GM19324 (cell line): Measurements from ENCODE around the gene HSH2D.
A peak's percentile ranks its signal among the peaks of the same experiment; 100 is the strongest.

Source experiments
- ATAC-seq: cut with Tn5 transposase; IDR thresholded peaks from one replicate; pipeline ENCODE4 v1.9.1; 2021; ENCODE audit warnings: mild to moderate bottlenecking, moderate library complexity; ENCODE audit not compliant: unreplicated experiment, low FRiP score

Gene HSH2D

DNA sequence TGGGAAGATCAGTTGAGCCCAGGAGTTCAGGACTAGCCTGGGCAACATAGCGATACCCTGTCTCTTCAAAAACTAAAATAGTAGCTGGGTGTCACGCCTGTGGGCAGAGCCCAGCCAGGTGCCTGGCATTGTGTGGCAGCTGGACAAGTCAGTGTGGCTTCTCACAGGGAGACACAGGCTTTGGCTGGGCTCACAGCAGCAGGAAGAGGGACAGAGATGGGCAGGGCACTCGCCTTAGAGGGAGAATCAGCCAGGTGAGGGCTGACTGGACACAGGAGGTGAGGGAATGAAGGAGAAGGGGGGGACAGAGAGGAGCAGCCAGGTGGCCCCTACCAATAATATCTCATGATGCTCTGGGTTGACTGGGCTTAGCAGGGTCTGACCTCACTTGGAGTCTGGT is 45.0 kb downstream of the HSH2D start:
- ATAC-seq: no peak

DNA sequence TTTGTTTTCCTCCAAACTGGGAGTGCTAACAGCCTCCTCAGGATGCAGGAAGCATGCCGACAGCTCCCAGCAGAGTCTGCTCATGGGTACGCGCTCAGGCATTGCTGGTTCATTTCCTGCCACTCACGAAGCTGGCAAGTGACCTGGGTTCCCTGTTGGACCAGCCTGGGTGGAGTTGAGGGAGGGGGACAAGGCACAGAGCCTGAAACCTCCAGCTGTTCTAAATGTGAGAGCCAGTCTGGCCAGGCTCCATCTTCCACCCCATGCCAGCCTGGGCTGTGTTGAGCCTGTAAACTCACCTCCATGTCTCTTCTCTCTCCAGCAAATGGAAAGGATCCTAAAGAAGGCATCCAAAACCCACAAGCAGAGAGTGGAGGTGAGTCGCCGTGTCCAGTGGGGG is 46.7 kb downstream of the HSH2D start:
- no peak for ATAC-seq

DNA sequence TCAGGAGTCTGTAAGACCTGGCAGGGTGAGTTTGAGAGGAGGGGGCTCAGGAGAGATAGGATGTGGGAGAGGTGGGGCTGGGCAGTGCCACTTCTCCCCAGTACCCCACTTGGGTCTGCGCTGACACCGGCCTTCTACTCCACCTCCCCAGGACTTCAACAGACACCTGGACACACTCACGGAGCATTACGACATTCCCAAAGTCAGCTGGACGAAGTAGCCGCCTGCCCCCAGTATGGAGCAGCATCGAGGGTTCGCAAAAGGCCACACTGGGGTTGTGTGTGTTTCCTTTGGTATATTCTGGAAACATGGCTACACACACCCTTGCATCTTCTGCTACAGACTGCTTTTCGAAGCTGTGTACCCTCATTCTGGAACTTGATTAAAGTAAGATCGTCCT is 47.3 kb downstream of the HSH2D start:
- ATAC-seq: no peak

DNA sequence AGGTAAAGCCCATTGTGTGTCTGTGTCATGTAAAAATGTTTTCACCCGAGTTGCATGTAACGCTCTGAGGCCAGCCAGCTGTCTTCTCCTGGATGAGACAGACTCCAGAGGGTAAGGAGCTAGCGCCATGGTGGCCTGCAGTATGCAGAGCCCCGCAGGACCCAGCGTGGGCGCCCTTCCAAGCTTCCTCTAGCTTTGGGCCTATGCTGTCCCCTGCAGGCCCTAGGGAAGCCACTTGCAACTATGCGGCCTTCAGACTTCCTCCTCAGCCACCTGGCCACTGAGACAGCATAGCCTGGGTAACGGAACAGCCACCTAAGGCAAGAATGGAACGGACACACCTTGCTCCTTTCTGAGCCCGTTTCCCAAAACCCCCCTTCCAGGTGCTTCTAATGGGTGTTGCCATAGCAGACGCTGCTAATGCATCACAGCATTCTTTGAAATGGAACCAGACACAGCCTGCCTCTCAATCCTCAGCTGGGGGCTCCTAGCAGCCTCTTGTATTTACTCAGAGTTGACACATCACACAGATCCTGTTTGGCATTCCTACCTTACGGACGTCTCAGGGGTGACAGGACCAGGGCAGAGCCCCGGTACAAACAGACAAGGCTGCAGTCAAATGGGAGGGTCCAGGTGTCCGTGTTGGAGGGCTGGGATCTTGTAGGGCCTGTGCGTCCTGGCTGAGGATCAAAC is 47.9 kb downstream of the HSH2D start:
- ATAC-seq: no peak

DNA sequence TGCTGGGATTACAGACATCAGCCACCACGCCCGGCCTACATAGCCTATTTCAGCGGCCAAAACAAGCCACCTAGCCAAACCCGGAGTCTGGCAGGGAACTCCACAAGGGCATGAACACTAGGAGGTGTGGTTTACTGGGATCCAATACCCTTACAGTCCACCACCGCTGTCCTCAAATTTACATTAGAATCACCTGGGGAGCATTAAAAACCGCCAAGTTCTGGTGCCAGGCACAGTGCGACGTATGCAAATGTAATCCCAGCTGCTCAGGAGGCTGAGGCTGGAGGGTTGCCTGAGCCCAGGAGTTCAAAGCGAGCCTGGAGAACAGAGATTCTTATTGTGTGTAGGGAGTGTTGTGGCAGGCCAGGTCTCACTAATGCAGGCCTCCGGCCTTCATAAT is 50.0 kb downstream of the HSH2D start:
- ATAC-seq: no peak

DNA sequence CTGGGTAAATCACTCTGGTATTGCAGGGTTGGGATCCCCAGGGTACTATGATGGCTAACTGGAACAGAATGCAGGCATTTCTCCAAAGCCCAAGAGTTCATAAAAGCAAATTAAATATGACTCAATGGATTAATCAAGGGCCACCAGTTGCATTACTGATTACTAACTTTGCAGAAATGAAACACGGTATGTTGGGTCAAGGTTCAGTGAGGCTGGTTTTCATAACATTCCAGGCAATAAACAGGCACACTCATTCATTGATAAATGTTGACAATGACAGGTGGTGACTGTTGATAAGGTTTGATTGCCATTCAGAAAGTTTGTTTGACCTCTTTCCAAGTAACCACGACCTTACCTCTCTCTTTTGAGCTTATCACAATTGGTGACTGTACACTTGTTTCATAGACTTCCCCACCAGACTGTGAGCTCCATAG is 53.7 kb downstream of the HSH2D start:
- no peak for ATAC-seq

DNA sequence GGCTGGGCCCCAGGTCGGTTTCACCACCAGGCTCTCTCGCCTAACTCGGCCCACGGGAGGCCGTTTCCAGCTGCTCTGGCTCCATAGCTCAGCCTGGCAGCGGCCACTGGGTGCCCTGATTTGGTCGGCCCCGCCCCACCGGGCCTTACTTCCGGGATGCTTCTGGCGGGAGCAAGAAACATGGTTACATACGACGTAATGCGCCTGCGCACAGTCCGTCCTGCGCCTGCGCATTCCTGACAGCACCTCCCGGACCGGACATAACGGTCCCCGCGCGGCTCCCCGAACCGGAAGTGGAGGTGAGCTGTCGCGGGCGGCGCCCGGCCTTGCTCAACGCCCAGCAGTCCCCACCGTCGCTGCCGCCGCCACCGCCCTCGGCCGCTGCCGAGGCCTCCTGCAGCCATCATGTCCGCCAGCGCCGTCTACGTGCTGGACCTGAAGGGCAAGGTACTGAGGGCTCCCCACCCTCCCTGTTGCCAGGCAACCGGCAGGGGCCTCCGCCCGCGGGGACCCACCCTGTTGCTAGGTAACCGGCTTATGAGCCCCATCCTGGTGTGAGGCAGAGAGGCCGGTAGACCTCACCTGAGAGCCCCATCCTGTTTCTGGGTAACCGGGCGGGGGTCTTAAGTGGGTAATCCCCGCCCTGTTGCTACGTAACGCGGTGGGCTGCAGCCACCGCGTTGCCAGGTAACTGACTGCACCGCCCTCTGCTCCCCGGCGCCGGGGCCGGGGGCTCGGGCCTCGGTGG is 54.3 kb downstream of the HSH2D start, which contains the start of gene AP1M1:
TSS of gene AP1M1 (plus strand) at position 290 of the 748 bp plus-strand sequence. CDS start at position 406, 116 bp downstream.
- ATAC-seq: peak; percentile 89

DNA sequence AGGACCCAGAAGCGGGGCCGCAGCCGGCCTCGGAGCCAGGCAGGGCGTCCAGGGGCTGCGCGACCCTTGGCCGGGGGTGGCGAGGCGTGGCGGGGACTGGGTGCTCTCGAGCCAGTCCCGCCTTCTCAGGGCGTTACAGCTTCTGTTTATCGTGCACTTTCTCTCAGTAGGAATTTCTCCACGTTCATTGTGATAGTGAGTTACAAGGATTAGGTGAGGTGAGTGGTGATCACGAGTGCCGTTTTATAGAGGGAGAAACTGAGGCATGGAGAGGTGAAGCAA is 54.8 kb downstream of the HSH2D start:
- peak; percentile 3 for ATAC-seq

DNA sequence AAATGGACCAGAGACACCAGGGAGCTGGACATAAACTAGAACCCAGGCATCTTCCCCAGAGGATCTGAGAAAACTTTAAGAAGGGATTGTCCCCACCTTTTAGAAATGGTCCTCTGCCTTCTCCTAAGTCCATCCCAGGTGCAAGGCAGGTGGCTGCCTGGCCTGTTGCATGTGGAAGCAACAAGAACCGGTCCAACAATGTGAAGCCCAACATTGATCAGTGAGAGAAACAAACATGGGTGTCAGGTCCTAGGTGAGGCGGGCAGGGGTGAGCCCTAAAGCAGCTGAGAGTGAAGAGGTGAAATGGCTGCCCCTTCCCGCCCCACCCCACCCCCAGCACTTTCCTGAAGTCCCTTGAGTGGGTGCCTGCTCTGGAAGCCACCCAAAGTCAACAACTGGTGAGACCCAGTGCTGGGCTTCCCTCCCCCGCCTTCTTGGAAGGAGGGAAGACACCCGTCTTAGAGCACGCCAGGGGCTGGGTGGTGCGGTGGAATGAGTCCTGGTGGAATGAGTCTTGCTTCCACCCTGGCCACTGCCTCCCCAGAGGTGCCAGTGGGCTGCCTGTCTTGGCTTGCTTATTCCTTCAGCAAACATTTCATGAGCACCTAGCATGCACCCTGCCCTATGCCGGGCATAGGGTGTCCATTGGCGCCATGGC is 55.9 kb downstream of the HSH2D start:
- no peak for ATAC-seq

DNA sequence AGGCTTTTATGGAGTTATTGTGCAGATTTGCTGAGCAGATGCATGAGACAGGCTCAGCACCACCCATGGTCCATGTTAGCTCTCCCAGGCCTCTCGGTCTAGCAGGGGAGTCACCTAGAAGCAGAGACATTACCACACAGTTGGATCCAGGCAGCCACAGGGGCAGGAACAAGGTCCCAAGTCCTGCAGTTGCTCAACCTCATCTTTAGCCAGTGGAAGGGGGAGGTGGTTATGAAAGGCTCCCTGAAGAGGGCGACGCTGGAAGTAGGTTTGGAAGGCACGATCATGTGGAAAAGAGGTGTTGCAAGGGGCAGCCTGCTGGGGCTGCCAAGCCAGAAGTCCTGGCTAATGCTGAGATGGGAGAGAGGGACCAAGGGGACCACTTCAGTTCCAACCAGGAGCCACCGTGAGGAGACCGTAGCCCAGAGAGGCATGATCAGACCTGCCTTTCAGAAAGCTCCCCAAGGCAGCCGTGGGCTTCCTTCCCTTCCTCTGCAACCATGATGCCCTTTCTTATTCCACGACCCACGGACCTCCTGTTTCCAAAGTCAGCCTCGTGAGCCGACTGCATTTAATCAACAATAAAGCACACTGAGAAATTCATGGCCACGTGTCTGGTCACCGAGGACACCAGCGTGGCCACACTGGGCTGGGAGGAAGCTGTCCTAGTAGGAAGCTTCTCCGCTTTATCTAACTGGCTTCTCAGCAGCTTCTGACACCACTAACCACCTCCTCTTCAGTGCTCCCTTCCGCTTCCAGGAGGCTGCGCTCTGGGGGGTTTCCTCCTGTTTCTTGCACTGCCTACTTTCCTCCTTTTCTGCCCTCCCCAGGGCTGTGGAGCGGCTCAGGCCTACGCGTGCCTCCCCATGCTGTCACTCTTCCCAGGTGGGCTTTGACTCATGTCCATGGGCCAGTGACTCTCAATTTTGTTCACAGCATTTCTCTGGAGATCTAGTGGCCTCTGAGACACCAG is 56.8 kb downstream of the HSH2D start:
- ATAC-seq: no peak

DNA sequence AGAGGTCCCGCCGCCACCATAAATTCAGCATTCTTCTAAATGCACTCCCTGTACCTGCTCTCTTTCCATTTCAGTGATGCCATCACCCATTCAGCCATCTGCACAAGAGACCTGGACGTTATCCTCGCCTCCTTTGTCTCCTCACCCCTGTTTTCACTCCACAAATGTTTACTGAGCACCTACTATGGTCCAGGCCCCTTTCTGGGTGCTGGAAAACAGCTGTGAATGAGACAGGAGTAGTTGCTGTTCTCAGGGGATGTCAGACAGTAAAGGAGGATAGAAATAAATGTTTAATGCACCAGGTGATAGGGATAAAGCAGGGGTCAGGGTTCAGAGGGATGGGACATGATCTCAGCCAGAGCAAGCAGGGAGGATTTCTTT is 57.5 kb downstream of the HSH2D start:
- ATAC-seq: no peak

DNA sequence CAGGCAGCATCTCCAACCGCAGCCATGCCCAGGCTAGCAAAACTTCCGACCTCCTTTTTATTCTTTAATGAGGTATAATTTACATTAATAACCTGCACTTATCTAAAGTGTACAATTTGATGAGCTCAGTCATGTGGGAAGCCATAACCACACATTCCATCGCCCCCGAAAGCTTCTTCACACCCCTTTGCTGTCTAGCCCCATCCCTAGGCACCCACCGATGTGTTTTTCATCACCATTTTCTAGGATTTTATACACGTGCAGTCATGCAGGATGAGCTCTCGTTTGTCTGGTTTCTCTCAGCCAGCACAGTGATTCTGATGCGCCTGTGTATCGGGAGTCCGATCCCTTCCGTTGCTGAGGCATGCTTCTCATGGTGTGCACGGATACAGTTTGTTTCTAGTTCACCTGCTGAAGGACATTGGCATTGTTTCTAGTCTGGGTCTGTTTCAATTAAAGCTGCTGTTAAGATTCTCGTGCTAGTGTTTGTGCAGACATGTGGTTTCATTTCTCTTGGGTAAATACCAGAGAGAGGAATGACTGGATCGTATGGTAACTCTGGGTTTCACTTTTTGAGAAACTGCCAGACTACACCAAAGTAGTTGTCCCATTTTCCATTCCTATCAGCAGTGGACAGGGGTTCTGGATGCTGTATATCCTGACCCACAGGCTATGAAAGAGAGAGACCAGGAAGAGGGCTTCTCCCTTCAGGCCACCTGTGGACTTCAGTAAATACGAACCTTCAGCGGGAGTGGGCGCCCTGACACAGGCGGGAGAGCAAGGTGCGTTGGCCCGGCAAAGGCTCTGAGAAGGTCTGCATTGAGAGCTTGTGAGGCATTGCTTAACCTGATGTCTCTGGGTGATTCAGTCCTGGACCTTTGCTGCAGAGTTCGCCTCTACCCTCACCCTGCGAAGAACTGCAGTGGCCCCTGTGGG is 59.1 kb downstream of the HSH2D start:
- no peak for ATAC-seq

DNA sequence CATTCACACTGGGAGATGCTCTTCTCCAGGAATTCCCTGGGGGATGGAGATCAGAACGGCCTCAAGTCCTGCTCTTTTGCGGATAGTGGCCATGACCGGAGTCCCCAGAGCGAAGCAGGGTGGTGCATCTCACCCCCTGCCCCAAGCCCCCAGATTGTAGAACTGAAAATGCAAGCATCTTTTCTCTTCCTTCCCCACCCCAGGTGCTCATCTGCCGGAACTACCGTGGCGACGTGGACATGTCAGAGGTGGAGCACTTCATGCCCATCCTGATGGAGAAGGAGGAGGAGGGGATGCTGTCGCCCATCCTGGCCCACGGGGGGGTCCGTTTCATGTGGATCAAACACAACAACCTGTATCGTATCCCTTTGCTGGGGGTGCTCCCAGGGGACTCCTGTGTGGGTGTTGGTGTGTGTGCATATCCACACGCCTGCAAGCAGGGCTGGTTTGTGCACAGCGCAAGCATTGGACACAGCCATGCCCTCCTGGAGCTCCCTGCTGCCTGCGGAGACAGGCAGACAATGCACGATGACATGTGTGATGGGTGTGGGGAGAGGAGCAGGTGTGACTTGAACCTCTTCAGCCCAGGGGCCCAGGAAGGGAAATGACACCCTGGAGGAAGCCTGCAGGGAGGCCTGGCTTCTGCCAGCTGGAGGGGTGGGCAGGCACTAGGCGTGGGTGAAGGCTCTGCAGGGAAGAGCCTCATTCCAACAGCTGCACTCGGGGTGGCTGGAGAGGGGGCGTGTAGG is 59.9 kb downstream of the HSH2D start:
- ATAC-seq: no peak

DNA sequence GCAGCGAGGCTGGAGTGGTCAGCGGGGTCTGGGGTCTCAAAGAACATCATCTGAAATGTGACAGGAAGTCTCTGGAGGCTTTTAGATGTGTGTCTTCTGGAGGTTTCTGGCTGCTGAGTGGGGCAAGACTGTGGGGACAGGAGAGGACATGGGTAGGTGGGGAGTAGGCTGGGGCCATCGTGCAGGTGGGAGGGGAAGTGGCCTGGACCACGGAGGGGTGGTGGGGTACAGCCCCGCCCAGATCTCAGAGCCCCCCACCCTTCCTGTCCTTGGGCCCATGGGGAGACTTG is 60.5 kb downstream of the HSH2D start:
- no peak for ATAC-seq

DNA sequence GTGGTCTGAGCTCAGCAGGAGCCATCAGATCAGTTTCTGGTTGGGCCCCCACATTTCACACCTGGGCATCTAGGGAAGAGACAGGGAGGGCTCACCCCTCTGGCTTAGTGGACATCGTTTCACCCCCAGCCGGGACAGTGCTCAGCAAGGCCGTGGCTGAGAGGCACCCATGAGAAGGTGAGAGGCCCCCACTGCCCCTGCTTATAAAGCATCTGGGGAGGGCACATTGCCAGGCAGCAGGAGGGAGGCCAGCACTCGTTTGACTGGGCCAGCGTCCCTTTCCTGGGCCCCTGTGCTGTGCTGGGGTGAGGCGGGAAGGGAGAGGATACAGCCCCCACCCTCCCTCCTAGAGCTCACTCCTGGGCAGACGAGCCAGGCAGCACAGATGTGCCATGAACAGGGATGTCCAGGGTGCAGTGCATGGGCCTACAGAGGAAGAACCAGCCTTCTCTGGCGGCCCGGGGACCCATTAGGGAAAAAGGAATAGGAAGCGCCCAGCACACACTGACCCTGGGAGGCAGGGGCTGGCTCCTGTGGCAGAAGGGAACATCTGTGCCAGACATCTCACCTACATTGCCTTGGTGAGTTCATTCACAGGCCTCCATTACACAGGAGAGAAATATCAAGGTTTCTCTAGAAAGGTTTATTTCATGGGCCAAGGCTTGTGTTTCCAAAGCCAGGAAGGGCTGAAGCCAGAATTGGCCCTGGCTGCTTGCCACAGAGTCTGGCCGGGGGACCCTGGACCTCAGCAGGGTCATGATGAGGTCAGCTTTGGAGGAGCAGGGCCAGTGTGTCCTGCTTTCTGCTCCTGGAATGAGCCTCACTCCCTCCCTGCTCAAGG is 61.9 kb downstream of the HSH2D start:
- ATAC-seq: no peak

DNA sequence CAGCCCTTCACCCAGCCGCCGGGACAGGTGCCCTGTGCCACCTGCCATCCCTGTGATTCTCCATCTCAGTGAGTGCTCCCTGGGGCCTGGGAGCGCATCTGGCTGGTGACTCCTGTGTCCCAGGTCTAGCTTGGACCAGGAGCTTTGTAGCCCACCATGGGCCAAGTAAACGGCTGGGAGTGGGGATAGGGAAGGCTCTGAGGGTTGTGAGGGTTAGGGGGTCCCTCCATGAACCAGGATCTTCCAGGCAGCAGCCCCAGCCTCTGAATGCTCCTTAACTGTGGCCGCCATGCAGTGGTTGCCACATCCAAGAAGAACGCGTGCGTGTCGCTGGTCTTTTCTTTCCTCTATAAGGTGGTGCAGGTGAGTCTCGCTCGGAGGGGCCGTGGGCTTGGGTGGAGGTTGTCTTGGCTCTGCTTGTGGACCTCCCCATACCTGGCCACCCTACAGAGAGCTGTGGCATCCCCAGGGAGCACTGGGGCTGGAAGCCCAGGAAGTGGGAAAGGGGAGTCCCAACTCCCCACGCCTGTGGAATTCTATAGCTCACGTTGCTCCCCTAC is 62.6 kb downstream of the HSH2D start:
- ATAC-seq: no peak

DNA sequence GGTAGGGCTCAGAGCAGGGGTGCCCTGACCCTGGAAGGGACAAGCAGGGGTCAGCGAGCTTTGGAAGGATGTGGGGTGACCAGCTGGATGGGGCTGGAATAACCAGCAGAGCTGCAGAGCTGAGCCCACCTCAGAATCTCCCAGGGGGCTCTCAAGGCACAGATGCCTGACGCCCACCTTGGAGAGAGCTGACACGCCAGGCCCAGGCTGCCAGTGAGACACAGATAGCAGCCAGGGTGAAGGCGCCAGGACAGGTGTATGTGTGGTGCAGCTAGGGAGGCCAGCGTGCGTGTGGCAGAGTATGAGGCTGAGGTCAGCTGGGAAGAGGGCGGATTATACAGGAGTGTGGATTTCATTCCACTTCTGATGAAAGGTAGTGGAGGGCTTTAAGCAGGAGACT is 63.2 kb downstream of the HSH2D start:
- no peak for ATAC-seq

DNA sequence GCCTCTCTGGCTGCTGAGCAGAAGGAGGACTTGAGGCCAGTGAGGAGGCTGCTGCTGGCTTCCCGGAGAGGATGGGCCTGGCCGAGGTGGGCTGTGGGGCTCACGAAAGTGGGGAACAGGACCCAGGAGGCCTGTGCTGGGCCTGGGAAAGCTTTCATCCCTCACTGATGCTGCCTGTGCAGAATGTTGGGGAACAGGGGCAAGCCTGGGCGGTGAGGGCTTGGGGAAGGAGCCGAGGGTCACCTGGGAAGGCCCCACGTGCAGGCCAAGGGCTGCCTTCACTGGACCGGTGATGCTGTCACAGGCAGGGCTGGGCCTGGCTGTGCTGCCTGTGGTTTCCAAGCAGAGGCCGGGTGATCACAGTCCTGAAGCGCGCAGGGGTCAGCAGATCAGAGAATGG is 63.6 kb downstream of the HSH2D start:
- ATAC-seq: no peak
